Bronchial epithelial cell (primary cell): ENCODE data around the gene MINDY2. TPM values are rescaled to one million over a fixed set of nuclear protein-coding genes. Genes with fewer than 3 reads are reported as not detected.

Source experiments
- DNase-seq: peaks from one replicate; pipeline ENCODE4 v3.0.0-alpha.2; 2010; ENCODE audit warnings: low read depth
- FAIRE-seq: peaks from 2 replicates; lab custom pipeline; 2011; peaks lifted over from hg19 to GRCh38; lab: Jason Lieb, UNC
- H3K27me3 ChIP-seq: 2 replicates; pipeline ENCODE4 v1.5.1; 2011; ENCODE audit warnings: low read length; ENCODE audit not compliant: control insufficient read depth, insufficient read depth
- H3K36me3 ChIP-seq: 2 replicates; pipeline ENCODE4 v1.5.1; 2011; ENCODE audit warnings: low read length; ENCODE audit not compliant: control insufficient read depth, insufficient read depth
- H3K4me3 ChIP-seq: 2 replicates; pipeline ENCODE4 v1.5.1; 2011; ENCODE audit warnings: mild to moderate bottlenecking, low read depth, low read length, control low read depth
- CTCF ChIP-seq: IDR thresholded peaks from 2 replicates; pipeline ENCODE4 v1.5.1; 2011; ENCODE audit warnings: mild to moderate bottlenecking, moderate library complexity, low read length, control low read depth, inconsistent platforms; ENCODE audit not compliant: insufficient read depth, severe bottlenecking
- total RNA-seq: library from RNA; depleted of rRNA; stranded (reverse); fragments of >200 nt; gene quantifications from 2 replicates; pipeline ENCODE4 v1.2.1, GENCODE V29; 2014

MINDY2 gene
- total RNA-seq, 1 donor from 2014 or later: 25.0 TPM

- H3K36me3 ChIP-seq: no peaks in the 10 kb centered on the region
- no peak for TF ChIP-seq CTCF
- DNase-seq: no peak
- H3K4me3 ChIP-seq: no peak overlapping the region
- H3K27me3 ChIP-seq: no peaks in the 10 kb centered on the region
- no peak for FAIRE-seq
Observed at GRCh38 chr15:58741032-58741431, 30.1 kb upstream of the MINDY2 start.

GRCh38 chr15:58742022-58742813 is 28.9 kb upstream of the MINDY2 start:
- TF ChIP-seq CTCF: no peak
- no peaks in the 10 kb centered on the region for H3K27me3 ChIP-seq
- H3K36me3 ChIP-seq: no peaks in the 10 kb centered on the region
- no peak overlapping the region for H3K4me3 ChIP-seq
- DNase-seq (no peak), FAIRE-seq (no peak)

- TF ChIP-seq CTCF: no peak
Observed at GRCh38 chr15:58742819-58743502, 28.1 kb upstream of the MINDY2 start.

GRCh38 chr15:58746174-58746573 is 24.9 kb upstream of the MINDY2 start:
- no peak for TF ChIP-seq CTCF
- no peaks in the 10 kb centered on the region for H3K27me3 ChIP-seq
- DNase-seq (no peak), FAIRE-seq (no peak)
- no peak overlapping the region for H3K4me3 ChIP-seq
- H3K36me3 ChIP-seq: no peaks in the 10 kb centered on the region

More at GRCh38 chr15:58742819-58743502, 28.1 kb upstream of the MINDY2 start:
- Histone ChIP-seq H3K4me3 (no peak overlapping the region), H3K36me3 (no peaks in the 10 kb centered on the region), H3K27me3 (no peaks in the 10 kb centered on the region)
- DNase-seq (no peak), FAIRE-seq (no peak)

- FAIRE-seq (no peak), DNase-seq (no peak)
- no peaks in the 10 kb centered on the region for H3K27me3 ChIP-seq
- H3K36me3 ChIP-seq: no peaks in the 10 kb centered on the region
- TF ChIP-seq CTCF: no peak
- peak overlapping the region; percentile 98 for H3K4me3 ChIP-seq
Observed at GRCh38 chr15:58748040-58748851, 22.9 kb upstream of the MINDY2 start.
